GM12891 (cell line): Measurements from ENCODE around the gene ASB18.

Experiments used
- POLR2A ChIP-seq: IDR thresholded peaks from 2 replicates; pipeline ENCODE4 v1.6.1; 2011; ENCODE audit warnings: low read depth, low read length, control low read depth
- POLR2AphosphoS5 ChIP-seq: IDR thresholded peaks from 2 replicates; pipeline ENCODE4 v1.6.1; 2011; ENCODE audit warnings: low read depth, low read length, control low read depth
- TAF1 ChIP-seq: IDR thresholded peaks from 2 replicates; pipeline ENCODE4 v1.6.1; 2011; ENCODE audit warnings: low read depth, low read length, control low read depth

GRCh38 chr2:236239276-236240065 lies 24.7 kb downstream of the ASB18 start:
- TF ChIP-seq TAF1 (no peak), POLR2AphosphoS5 (no peak), POLR2A (no peak)
